Lower leg skin (tissue), 3 donors: ENCODE results near the gene HAND1.

Source experiments
- POLR2A ChIP-seq, 2 donors: fragments of 450-650 bp; IDR thresholded peaks; one replicate each; pipeline ENCODE4 v1.6.1; 2016 to 2017; ENCODE audit warnings: antibody characterized with exemption in 2 of 2, mild to moderate bottlenecking in 1 of 2, moderate library complexity in 1 of 2
- TF ChIP-seq, protein P1 (sequence below), 3 donors: fragments of 450-650 bp; IDR thresholded peaks; one replicate each; pipeline ENCODE4 v1.5.1; 2016; ENCODE audit warnings: antibody characterized with exemption in 3 of 3, mild to moderate bottlenecking in 3 of 3, moderate library complexity in 2 of 3

DNA sequence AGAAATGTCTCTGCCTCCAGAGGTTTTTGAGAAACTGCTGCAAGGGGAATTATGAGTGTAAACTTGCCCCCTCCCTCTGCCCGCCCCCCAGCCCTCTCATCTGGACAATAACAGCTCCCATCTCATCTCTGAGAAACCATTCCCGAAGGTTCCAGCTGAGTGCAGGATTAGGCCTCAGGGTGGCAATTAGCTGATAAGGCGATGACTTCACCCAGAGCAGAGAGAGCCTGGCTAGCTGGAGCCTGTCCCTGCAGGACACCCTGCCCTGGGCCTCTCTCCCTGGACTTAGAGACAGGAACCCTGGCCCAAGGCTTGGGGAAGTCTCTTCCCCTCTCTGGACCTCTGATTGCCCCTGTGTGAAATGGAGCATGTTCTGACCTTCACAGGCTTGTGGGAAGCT, 45.7 kb upstream of the HAND1 start:
- TF ChIP-seq, protein P1, sequence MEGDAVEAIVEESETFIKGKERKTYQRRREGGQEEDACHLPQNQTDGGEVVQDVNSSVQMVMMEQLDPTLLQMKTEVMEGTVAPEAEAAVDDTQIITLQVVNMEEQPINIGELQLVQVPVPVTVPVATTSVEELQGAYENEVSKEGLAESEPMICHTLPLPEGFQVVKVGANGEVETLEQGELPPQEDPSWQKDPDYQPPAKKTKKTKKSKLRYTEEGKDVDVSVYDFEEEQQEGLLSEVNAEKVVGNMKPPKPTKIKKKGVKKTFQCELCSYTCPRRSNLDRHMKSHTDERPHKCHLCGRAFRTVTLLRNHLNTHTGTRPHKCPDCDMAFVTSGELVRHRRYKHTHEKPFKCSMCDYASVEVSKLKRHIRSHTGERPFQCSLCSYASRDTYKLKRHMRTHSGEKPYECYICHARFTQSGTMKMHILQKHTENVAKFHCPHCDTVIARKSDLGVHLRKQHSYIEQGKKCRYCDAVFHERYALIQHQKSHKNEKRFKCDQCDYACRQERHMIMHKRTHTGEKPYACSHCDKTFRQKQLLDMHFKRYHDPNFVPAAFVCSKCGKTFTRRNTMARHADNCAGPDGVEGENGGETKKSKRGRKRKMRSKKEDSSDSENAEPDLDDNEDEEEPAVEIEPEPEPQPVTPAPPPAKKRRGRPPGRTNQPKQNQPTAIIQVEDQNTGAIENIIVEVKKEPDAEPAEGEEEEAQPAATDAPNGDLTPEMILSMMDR (IDR thresholded peaks at IDR 0.05), result no peak
- no peak for TF ChIP-seq POLR2A (IDR thresholded peaks at IDR 0.05)
